Measurements from ENCODE around the gene CER1. TPM values are rescaled to one million over a fixed set of nuclear protein-coding genes. Genes with fewer than 3 reads are reported as not detected.

CER1 gene
- total and polyA plus RNA-seq, 2 of the 8 experiments (the other 6 are each of a cell fraction or from before 2014, with no cell fraction given), result 0.26 to 3.4 TPM

DNA sequence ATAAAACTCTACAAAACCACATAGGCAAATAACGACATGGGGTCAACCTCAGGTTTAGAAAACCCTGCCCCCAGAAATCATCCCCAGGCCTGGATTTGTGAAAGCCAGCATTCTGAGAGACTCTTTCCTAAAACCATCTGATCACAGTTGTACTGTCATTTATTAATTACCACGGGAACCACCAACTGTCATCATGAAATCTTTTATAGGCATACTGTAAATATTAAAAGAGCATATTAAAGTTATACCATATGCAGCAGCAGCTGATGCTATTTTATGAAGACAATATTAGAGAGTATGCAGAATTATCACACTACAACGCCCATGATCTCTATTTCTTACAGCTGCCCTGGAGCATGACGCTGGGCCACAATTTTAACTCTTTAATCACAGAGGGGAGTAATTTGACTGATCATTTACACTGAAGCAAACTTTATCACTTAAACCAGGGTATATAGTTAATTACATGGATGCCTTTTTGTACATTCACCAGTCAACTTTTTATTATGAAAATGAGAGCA lies 20.3 kb downstream of the CER1 start:
- Histone ChIP-seq H3K4me3 (ENCODE audit: extremely low read depth in 1 of 4, insufficient read depth in 2 of 4, low read depth in 3 of 4, low read length in 4 of 4) (no peak overlapping the region), H3K9me3 (ENCODE audit: insufficient read depth in 2 of 2, low read depth in 1 of 2, low read length in 1 of 2) (no peaks in the 10 kb centered on the region), H3K4ac (replicated peaks; ENCODE audit: insufficient read length, low read depth, low read length) (no peak overlapping the region), H2BK20ac (ENCODE audit: low read length) (no peak overlapping the region), H3K27me3 (replicated peaks in 1 of 4; ENCODE audit: control insufficient read depth in 3 of 4, extremely low read depth in 1 of 4, insufficient read depth in 3 of 4, low read length in 3 of 4) (no peaks in the 10 kb centered on the region), H2BK12ac (ENCODE audit: low read depth, low read length) (no peak overlapping the region), H3K4me1 (replicated peaks in 1 of 4; ENCODE audit: control insufficient read depth in 3 of 4, insufficient read depth in 4 of 4, low read length in 3 of 4) (peaks cover 0 to 3% (median 0%) of the 10 kb centered on the region in 4 experiments; a peak in 1 of 7 replicates), H3K23me2 (ENCODE audit: low read depth, low read length) (no peaks in the 10 kb centered on the region), H3K36me3 (ENCODE audit: control insufficient read depth in 2 of 4, insufficient read depth in 4 of 4, low read length in 3 of 4) (no peaks in the 10 kb centered on the region), H2BK15ac (ENCODE audit: low read length) (no peak overlapping the region), H3K79me2 (ENCODE audit: control insufficient read depth in 1 of 2, insufficient read depth in 2 of 2, low read length in 2 of 2) (no peaks in the 10 kb centered on the region), H3K27ac (ENCODE audit: low read depth, low read length) (no peak overlapping the region), H2AFZ (ENCODE audit: low read length) (no peak overlapping the region), H2AK5ac (ENCODE audit: low read depth, low read length) (no peak overlapping the region), H3K56ac (replicated peaks; ENCODE audit: insufficient read length, low read depth, low read length) (no peak overlapping the region), H2BK120ac (replicated peaks; ENCODE audit: low read depth, low read length) (no peak overlapping the region), H4K5ac (ENCODE audit: insufficient read length, low read depth, low read length) (no peak overlapping the region), H4K8ac (ENCODE audit: extremely low read depth, insufficient read depth, low read length) (no peak overlapping the region), H4K91ac (replicated peaks; ENCODE audit: insufficient read length, low read length) (no peak overlapping the region), H4K20me1 (replicated peaks in 1 of 2; ENCODE audit: control insufficient read depth in 1 of 2, insufficient read depth in 2 of 2, low read length in 2 of 2) (no peaks in the 10 kb centered on the region), H3K18ac (ENCODE audit: extremely low read depth, low read length) (no peak overlapping the region), H3K23ac (ENCODE audit: insufficient read length) (no peak overlapping the region), H2BK5ac (ENCODE audit: low read depth, low read length) (no peak overlapping the region), H3K4me2 (ENCODE audit: insufficient read depth in 1 of 2, low read depth in 2 of 2, low read length in 2 of 2) (no peak overlapping the region), H3K9ac (replicated peaks in 1 of 4; ENCODE audit: extremely low read depth in 1 of 4, low read depth in 3 of 4, low read length in 3 of 4) (no peak overlapping the region), H3K79me1 (ENCODE audit: low read depth, low read length) (no peaks in the 10 kb centered on the region), H3K14ac (ENCODE audit: insufficient read length) (no peak overlapping the region)
- ChIA-PET CTCF (ENCODE audit: partially characterized antibody) (interaction anchor here (0.6 kb wide), 1 partner anchor 66 kb away, joined by 3 read pairs; no protein-coding TSS in a partner anchor), POLR2A (ENCODE audit: partially characterized antibody) (interaction anchor here (1.3 kb wide), 1 partner anchor 9 kb away, joined by 4 read pairs; the partner anchor contains the start of gene ZDHHC21)
- no peak for FAIRE-seq
- 77% methylated on average over 4 of the region's 4 CpGs; no CpG with 5 or more reads in 1 of the 2 experiments for WGBS, 2 experiments (ENCODE audit: extremely low coverage in 1 of 2, insufficient coverage in 1 of 2, insufficient read length in 1 of 2, insufficient replicate concordance in 2 of 2, low coverage in 1 of 2, low lambda C conversion rate in 2 of 2, missing lambda C conversion rate in 1 of 2)
- TF ChIP-seq RXRA (IDR thresholded peaks at IDR 0.05; ENCODE audit: insufficient read depth, low read depth, low read length), result no peak
- no peak for TF ChIP-seq CBX5 (IDR thresholded peaks at IDR 0.05; ENCODE audit: low read depth, low read length)
- TF ChIP-seq, protein P1, sequence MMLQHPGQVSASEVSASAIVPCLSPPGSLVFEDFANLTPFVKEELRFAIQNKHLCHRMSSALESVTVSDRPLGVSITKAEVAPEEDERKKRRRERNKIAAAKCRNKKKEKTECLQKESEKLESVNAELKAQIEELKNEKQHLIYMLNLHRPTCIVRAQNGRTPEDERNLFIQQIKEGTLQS (IDR thresholded peaks at IDR 0.05; ENCODE audit: insufficient read depth, low read depth, low read length), result no peak
- no peak for TF ChIP-seq CBX8 (IDR thresholded peaks at IDR 0.05; ENCODE audit: borderline replicate concordance, low read depth, low read length)
- TF ChIP-seq SP4 (IDR thresholded peaks at IDR 0.05; ENCODE audit: low read length), result no peak
- TF ChIP-seq KDM5A (IDR thresholded peaks at IDR 0.05; ENCODE audit: low read length), result no peak
- TF ChIP-seq ATF2 (IDR thresholded peaks at IDR 0.05; ENCODE audit: low read length), result no peak
- TF ChIP-seq BACH1 (IDR thresholded peaks at IDR 0.05; ENCODE audit: low read length), result no peak
- no peak for DNase-seq (ENCODE audit: low read depth in 1 of 2, low spot score in 2 of 2)
